Mesendoderm (in vitro differentiated cells): ENCODE data around the gene RAPGEF3.

ENCODE experiments used
- DNase-seq: peaks from one replicate; pipeline ENCODE4 v3.0.0; 2013
- H2AK5ac ChIP-seq: 2 replicates; pipeline ENCODE4 v1.6.1; 2013; ENCODE audit warnings: low read length, inconsistent platforms
- H2BK120ac ChIP-seq: 2 replicates; pipeline ENCODE4 v1.6.1; 2013; ENCODE audit warnings: low read depth, mild to moderate bottlenecking, low read length, moderate library complexity, mixed read lengths
- H2BK15ac ChIP-seq: replicated peaks from 2 replicates; pipeline ENCODE4 v1.6.1; 2013; ENCODE audit warnings: low read depth, mild to moderate bottlenecking, moderate library complexity
- H2BK5ac ChIP-seq: 2 replicates; pipeline ENCODE4 v1.6.1; 2013; ENCODE audit warnings: low read length, inconsistent platforms
- H3K18ac ChIP-seq: 2 replicates; pipeline ENCODE4 v1.6.1; 2013; ENCODE audit warnings: mild to moderate bottlenecking, low read length, mixed read lengths
- H3K23ac ChIP-seq: one replicate; pipeline ENCODE4 v1.6.1; 2013; ENCODE audit warnings: low read length
- H3K27ac ChIP-seq: 2 replicates; pipeline ENCODE4 v1.5.1; 2013; ENCODE audit warnings: low read depth, mild to moderate bottlenecking, inconsistent platforms, low read length, moderate library complexity
- H3K27me3 ChIP-seq: 2 replicates; pipeline ENCODE4 v1.6.1; 2013; ENCODE audit warnings: low read length, control low read depth, mild to moderate bottlenecking, inconsistent platforms; ENCODE audit not compliant: insufficient read depth, poor library complexity
- H3K36me3 ChIP-seq: 2 replicates; pipeline ENCODE4 v1.6.1; 2013; ENCODE audit warnings: low read length, inconsistent platforms; ENCODE audit not compliant: control insufficient read depth, insufficient read depth
- H3K4ac ChIP-seq: one replicate; pipeline ENCODE4 v1.6.1; 2013; ENCODE audit warnings: low read depth, mild to moderate bottlenecking, low read length, moderate library complexity
- H3K4me1 ChIP-seq: 2 replicates; pipeline ENCODE4 v1.6.1; 2013; ENCODE audit warnings: low read depth, low read length, inconsistent platforms; ENCODE audit not compliant: control insufficient read depth
- H3K4me2 ChIP-seq: 2 replicates; pipeline ENCODE4 v1.6.1; 2013; ENCODE audit warnings: low read length
- H3K4me3 ChIP-seq: 2 replicates; pipeline ENCODE4 v1.5.1; 2013; ENCODE audit warnings: mild to moderate bottlenecking, low read length
- H3K56ac ChIP-seq: one replicate; pipeline ENCODE4 v1.6.1; 2013; ENCODE audit warnings: low read length
- H3K79me1 ChIP-seq: 2 replicates; pipeline ENCODE4 v1.6.1; 2013; ENCODE audit warnings: low read length, inconsistent platforms
- H3K79me2 ChIP-seq: 2 replicates; pipeline ENCODE4 v1.6.1; 2013; ENCODE audit warnings: mild to moderate bottlenecking, low read length; ENCODE audit not compliant: control insufficient read depth, insufficient read depth
- H3K9ac ChIP-seq: 2 replicates; pipeline ENCODE4 v1.6.1; 2013; ENCODE audit warnings: low read length, inconsistent platforms
- H4K5ac ChIP-seq: one replicate; pipeline ENCODE4 v1.6.1; 2013; ENCODE audit warnings: low read length
- H4K8ac ChIP-seq: one replicate; pipeline ENCODE4 v1.6.1; 2013; ENCODE audit warnings: low read depth, mild to moderate bottlenecking, control low read depth, low read length, moderate library complexity
- WGBS: extraction: QIAGEN DNeasy Blood & Tissue Kit; methylation state at CpG from one replicate; pipeline ENCODE4 v1.1.7; 2013; ENCODE audit warnings: low lambda C conversion rate, missing lambda C conversion rate; ENCODE audit not compliant: insufficient coverage; ENCODE audit errors: extremely low coverage; 5-methylcytosine and 5-hydroxymethylcytosine counted together

The RAPGEF3 gene

DNA sequence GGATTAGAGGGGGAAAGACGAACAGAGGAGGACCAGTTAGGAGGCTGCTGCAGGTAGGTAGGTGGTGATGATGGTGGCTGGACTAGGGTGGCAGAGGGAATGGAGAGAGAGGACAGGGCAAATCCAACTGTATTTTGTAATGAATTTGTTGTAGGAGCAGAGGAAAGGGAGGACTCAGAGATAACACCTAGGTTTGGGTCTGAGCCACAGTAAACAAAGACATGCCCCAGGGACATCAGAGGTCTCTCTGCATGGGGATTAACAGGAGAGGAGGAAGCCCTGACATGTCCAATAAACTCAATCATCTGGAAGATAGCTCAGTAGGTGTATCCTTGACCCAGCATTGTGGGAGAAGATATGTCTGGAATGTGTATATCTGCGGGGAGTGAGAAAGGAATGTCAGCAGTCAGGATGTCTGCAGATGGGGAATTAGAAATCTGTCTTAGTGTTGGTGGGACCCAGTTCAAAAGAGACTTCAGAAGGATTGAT lies 9.7 kb upstream of the RAPGEF3 start:
- peak; percentile 84 for DNase-seq
- H2BK15ac ChIP-seq: no peak overlapping the region
- no peak overlapping the region for H2BK120ac ChIP-seq
- peak overlapping the region; percentile 49 for H3K27ac ChIP-seq
- H3K27me3 ChIP-seq: no peaks in the 10 kb centered on the region
- no peaks in the 10 kb centered on the region for H3K79me2 ChIP-seq
- H3K4me3 ChIP-seq: no peak overlapping the region
- H3K23ac ChIP-seq: no peak overlapping the region
- H3K36me3 ChIP-seq: no peaks in the 10 kb centered on the region
- no peak overlapping the region for H3K9ac ChIP-seq
- no peak overlapping the region for H4K5ac ChIP-seq
- no peak overlapping the region for H2AK5ac ChIP-seq
- no peak overlapping the region for H4K8ac ChIP-seq
- H3K4me1 ChIP-seq: peaks cover 8% of the 10 kb centered on the region
- WGBS: no CpG with 5 or more reads among the region's 2 CpGs
- H3K18ac ChIP-seq: peak overlapping the region; percentile 64
- no peak overlapping the region for H3K4ac ChIP-seq
- H2BK5ac ChIP-seq: no peak overlapping the region
- H3K56ac ChIP-seq: peak overlapping the region; percentile 36
- H3K4me2 ChIP-seq: no peak overlapping the region
- H3K79me1 ChIP-seq: no peaks in the 10 kb centered on the region

DNA sequence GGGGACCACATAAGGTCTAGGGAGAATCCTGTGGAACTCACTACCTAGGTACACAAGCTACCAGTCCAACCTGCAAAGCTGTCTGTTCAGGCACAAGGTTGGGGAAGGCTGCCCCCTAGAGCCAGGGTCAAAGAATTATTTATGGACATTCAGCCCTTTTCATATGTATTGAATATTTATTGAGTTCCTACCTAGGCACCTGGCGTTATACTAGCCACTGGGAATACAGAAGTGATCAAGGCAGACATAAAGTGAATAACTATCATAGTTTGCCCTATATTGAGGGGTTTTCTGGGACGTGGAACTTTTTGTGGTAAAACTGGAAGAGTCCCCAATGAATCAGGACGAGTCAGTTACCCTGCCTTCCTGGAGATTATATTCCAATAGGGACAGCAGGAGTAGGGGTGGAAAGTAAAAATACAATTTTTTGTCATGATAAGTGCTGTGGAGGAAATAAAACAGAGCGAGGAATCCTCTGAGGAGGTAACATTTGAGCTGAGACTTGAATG lies 8.6 kb upstream of the RAPGEF3 start:
- Histone ChIP-seq H3K27me3 (no peaks in the 10 kb centered on the region), H3K4ac (no peak overlapping the region), H3K79me1 (no peaks in the 10 kb centered on the region), H3K23ac (no peak overlapping the region), H3K36me3 (no peaks in the 10 kb centered on the region), H3K27ac (no peak overlapping the region), H3K18ac (no peak overlapping the region), H2AK5ac (no peak overlapping the region), H3K56ac (no peak overlapping the region), H4K8ac (no peak overlapping the region), H2BK120ac (no peak overlapping the region), H3K4me1 (peaks cover 8% of the 10 kb centered on the region), H2BK15ac (no peak overlapping the region), H2BK5ac (no peak overlapping the region), H4K5ac (no peak overlapping the region), H3K9ac (no peak overlapping the region), H3K4me3 (no peak overlapping the region), H3K79me2 (no peaks in the 10 kb centered on the region), H3K4me2 (no peak overlapping the region)
- WGBS: no CpG with 5 or more reads among the region's 4 CpGs
- DNase-seq: peak; percentile 73

DNA sequence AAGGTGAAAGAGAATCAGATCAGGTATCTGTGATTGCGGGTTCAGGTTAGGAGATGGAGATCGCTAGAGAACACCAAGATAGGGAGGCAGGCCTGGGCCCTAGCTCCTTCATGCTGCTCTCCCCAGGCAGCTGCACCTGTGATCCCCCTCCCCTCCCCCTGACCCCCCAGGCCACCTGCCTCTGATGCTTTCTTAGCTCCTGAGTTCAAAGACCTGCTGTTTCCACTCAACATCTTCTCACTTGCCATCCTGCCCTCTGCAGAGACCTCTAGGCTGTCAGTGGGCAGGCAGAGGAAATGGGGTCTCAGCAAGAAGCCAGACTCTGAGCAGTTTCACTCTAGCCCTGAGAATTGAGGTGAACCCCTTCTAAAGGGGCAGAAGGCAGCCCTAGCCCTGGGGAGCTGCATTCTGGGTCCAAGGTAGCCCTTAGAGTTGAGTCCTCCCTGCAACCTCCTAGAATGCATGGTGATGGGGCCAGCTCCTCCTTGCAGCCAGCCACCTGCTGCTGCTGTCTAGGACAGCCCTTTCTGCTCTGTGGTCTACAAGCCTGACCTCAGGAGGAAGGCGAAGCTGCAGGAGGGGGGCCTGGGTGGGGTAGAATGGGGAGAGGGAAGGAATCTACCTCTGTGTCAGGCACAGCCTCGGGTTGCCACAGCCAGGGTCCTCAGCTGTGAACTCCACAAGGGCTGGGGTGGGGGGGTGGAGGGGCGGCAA lies 8.0 kb upstream of the RAPGEF3 start:
- peaks cover 8% of the 10 kb centered on the region for H3K4me1 ChIP-seq
- H3K4ac ChIP-seq: no peak overlapping the region
- H4K8ac ChIP-seq: no peak overlapping the region
- DNase-seq: no peak
- H3K18ac ChIP-seq: no peak overlapping the region
- no peak overlapping the region for H3K23ac ChIP-seq
- H3K79me1 ChIP-seq: no peaks in the 10 kb centered on the region
- no peak overlapping the region for H2BK5ac ChIP-seq
- H2BK15ac ChIP-seq: no peak overlapping the region
- H3K4me3 ChIP-seq: no peak overlapping the region
- no peak overlapping the region for H3K56ac ChIP-seq
- no peaks in the 10 kb centered on the region for H3K36me3 ChIP-seq
- H3K27me3 ChIP-seq: no peaks in the 10 kb centered on the region
- no peak overlapping the region for H4K5ac ChIP-seq
- no peak overlapping the region for H2AK5ac ChIP-seq
- no CpG with 5 or more reads among the region's 5 CpGs for WGBS
- H2BK120ac ChIP-seq: no peak overlapping the region
- no peaks in the 10 kb centered on the region for H3K79me2 ChIP-seq
- H3K4me2 ChIP-seq: no peak overlapping the region
- no peak overlapping the region for H3K9ac ChIP-seq
- no peak overlapping the region for H3K27ac ChIP-seq

DNA sequence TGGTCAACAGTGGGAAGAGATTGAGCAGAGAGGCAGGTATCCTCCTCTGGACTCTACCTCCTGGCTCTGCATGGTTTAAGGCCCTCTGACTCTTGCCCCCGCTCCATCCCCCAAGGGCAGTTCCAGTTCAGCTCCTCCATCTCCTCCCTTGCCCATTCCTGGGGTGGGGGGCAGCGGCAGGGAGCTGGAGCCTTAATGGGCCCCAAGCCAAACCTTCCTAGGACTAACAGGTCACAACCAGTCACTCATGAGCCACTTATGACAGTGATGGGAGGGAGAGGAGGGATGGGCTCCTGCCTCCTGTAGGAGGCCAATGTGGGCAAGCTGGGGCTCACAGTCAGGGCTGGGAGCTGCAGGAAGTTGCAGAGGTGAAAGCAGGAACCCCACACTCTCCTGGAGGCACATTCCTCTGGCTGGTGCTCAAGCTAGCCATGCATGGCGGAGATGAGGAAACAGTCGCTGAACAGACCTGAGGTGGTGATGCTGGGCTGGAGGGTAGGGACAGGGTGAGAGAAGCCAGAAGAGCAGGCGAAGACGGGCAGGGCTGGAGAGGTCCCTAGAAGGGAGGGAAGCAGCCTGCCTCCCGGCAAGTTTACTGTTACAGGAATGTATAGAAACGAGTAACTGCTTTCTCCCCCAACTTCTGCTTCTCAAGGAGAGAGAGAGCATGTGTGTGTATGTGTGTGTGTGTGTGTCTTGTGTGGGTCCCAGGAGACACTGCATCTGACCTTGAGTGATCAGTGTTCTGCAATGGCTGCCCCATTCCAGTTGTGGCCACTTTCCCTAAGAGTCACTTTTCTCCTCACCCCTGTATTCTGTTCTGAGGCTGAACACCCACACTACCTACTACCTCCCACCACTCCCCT lies 5.0 kb upstream of the RAPGEF3 start:
- DNase-seq: no peak
- H4K5ac ChIP-seq: no peak overlapping the region
- no peak overlapping the region for H3K9ac ChIP-seq
- peaks cover 2% of the 10 kb centered on the region for H3K79me1 ChIP-seq
- H3K23ac ChIP-seq: no peak overlapping the region
- no peak overlapping the region for H3K56ac ChIP-seq
- H3K27me3 ChIP-seq: no peaks in the 10 kb centered on the region
- no peak overlapping the region for H3K4ac ChIP-seq
- H3K4me1 ChIP-seq: peaks cover 3% of the 10 kb centered on the region
- no peak overlapping the region for H2AK5ac ChIP-seq
- H4K8ac ChIP-seq: no peak overlapping the region
- no CpG with 5 or more reads among the region's 8 CpGs for WGBS
- H3K4me3 ChIP-seq: no peak overlapping the region
- H3K4me2 ChIP-seq: no peak overlapping the region
- H2BK15ac ChIP-seq: no peak overlapping the region
- no peak overlapping the region for H2BK120ac ChIP-seq
- no peaks in the 10 kb centered on the region for H3K36me3 ChIP-seq
- no peak overlapping the region for H3K27ac ChIP-seq
- no peak overlapping the region for H3K18ac ChIP-seq
- H3K79me2 ChIP-seq: no peaks in the 10 kb centered on the region
- no peak overlapping the region for H2BK5ac ChIP-seq

DNA sequence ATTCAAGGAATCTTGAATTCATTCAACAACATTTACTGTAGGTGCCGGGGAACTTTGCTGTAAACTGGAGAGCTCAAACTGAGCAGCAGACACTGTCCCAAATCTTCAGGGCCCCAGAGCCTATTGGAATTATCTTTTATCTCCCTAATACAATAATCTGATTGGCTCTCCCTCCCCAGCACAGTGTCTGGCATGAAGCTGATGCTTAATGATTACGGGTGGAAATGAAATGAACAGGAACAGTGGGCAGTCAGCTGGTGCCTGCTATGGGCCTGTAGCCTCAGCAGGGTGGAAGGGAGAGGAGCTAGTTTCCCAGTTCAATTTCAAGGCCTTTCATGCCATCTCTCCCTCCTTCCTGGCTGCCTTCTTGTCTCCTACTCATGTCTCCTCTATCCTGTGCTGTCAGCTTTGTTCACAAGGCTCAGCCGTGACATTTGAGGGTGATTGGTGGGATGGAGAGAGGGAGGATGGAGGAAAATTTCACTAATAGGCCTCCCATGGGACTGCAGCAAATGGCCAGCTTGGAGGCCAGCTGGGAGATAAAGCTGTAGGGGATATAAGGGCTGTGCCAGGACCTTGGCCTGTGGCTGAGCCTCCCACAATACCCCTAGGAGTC lies 4.3 kb upstream of the RAPGEF3 start:
- H4K8ac ChIP-seq: no peak overlapping the region
- H3K4me1 ChIP-seq: peaks cover 2% of the 10 kb centered on the region
- no peak overlapping the region for H4K5ac ChIP-seq
- no peak overlapping the region for H3K27ac ChIP-seq
- H3K9ac ChIP-seq: no peak overlapping the region
- H3K18ac ChIP-seq: no peak overlapping the region
- no peak overlapping the region for H2BK120ac ChIP-seq
- H3K4me3 ChIP-seq: no peak overlapping the region
- H3K23ac ChIP-seq: no peak overlapping the region
- H3K36me3 ChIP-seq: no peaks in the 10 kb centered on the region
- H3K4me2 ChIP-seq: no peak overlapping the region
- H2BK15ac ChIP-seq: no peak overlapping the region
- peaks cover 2% of the 10 kb centered on the region for H3K79me1 ChIP-seq
- WGBS: no CpG with 5 or more reads among the region's 3 CpGs
- no peak for DNase-seq
- no peaks in the 10 kb centered on the region for H3K27me3 ChIP-seq
- no peak overlapping the region for H2AK5ac ChIP-seq
- H3K56ac ChIP-seq: no peak overlapping the region
- H3K79me2 ChIP-seq: no peaks in the 10 kb centered on the region
- no peak overlapping the region for H3K4ac ChIP-seq
- H2BK5ac ChIP-seq: no peak overlapping the region
